ENCODE results near the gene IGFBP3. TPM values are rescaled to one million over a fixed set of nuclear protein-coding genes. Genes with fewer than 3 reads are reported as not detected.
A peak's percentile ranks its signal among the peaks of the same experiment; 100 is the strongest.

IGFBP3 gene
- total and polyA plus RNA-seq, 2 experiments from 2014 or later = 12.2 to 19.1 TPM

DNA sequence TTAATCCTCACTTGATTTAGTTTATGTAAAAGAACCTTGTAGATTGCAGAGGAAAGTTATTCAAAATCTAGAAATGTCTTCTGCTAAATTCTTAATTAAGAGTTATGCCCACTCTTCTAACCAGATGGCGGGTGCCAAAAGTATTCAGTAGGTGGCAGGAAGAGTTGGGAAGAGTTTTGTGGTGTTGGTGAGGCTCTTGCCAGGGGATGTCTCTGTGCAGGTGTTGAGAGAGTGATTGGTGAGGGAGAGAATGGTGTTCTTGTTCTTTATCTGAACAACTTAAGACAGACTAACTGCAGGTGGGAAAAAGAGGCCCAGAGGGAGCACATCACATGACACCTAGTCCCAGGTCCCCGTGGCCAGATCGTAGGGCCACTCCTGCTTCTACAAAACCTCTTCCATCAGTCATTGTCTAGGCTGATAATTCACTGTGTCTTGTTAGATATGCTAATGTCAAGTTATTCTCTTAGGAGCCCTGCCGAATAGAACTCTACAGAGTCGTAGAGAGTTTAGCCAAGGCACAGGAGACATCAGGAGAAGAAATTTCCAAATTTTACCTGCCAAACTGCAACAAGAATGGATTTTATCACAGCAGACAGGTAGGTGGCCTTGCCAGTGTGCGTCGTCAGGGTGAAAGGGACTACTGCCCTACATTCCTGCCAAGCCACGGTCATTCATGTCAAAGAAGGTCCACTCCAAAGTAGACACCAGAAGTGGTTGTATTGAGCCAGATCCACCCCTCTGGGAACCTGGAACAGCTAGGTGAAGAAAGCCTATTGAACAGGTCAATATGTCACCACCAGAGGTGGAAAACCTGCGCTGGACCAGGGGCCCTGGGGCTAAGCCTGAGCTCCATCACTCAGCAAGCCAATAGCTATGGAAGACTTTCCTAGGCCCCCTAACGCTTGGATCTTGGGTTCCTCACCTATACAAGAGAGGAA is 29.3 kb downstream of the IGFBP3 start:
- no peak for DNase-seq (ENCODE audit: low read depth in 1 of 2, low spot score in 1 of 2)
- no peaks in the 10 kb centered on the region for H3K4me1 ChIP-seq (ENCODE audit: low read depth)
- H3K27me3 ChIP-seq = peaks cover 89% of the 10 kb centered on the region
- H3K36me3 ChIP-seq = no peaks in the 10 kb centered on the region
- no peak overlapping the region for H3K27ac ChIP-seq
- no peaks in the 10 kb centered on the region for H3K9me3 ChIP-seq (ENCODE audit: low read depth)
- TF ChIP-seq, protein P1, sequence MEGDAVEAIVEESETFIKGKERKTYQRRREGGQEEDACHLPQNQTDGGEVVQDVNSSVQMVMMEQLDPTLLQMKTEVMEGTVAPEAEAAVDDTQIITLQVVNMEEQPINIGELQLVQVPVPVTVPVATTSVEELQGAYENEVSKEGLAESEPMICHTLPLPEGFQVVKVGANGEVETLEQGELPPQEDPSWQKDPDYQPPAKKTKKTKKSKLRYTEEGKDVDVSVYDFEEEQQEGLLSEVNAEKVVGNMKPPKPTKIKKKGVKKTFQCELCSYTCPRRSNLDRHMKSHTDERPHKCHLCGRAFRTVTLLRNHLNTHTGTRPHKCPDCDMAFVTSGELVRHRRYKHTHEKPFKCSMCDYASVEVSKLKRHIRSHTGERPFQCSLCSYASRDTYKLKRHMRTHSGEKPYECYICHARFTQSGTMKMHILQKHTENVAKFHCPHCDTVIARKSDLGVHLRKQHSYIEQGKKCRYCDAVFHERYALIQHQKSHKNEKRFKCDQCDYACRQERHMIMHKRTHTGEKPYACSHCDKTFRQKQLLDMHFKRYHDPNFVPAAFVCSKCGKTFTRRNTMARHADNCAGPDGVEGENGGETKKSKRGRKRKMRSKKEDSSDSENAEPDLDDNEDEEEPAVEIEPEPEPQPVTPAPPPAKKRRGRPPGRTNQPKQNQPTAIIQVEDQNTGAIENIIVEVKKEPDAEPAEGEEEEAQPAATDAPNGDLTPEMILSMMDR (IDR thresholded peaks at IDR 0.05; ENCODE audit: low read depth, low read length) = no peak
- H3K4me3 ChIP-seq = no peak overlapping the region

DNA sequence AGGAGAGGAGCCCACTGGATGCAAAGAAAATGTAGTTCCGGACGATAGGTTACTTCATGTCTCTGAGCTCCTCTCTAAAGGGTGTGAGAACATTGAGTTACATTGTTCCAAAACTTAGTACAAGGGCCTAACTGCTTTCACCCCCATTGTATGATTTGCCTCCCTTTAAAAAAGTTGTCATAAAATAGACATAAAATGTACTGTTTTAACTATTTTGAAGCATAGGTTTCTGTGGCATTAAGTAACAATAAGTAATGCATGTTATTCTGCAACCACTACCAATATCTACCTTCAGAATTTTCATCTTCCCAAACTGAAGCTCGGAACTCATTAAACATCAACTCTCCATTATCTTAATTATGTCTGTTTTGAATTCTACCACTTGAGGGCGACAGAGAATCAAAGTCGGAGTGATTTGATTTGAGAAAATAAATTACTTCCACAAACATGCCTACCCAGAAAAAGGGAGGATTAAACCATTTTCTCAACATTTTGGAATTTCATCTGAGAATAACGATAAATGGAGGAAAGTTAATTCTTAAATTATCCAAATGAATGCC is 30.1 kb downstream of the IGFBP3 start:
- Histone ChIP-seq H3K9me3 (ENCODE audit: low read depth) (no peaks in the 10 kb centered on the region), H3K4me1 (ENCODE audit: low read depth) (no peaks in the 10 kb centered on the region), H3K36me3 (no peaks in the 10 kb centered on the region), H3K4me3 (no peak overlapping the region), H3K27ac (no peak overlapping the region), H3K27me3 (peaks cover 89% of the 10 kb centered on the region)
- peak; percentile 45 to 64 for DNase-seq (ENCODE audit: low read depth in 1 of 2, low spot score in 1 of 2)
- TF ChIP-seq, protein P1 (IDR thresholded peaks at IDR 0.05; ENCODE audit: low read depth, low read length) = peak; percentile 60

DNA sequence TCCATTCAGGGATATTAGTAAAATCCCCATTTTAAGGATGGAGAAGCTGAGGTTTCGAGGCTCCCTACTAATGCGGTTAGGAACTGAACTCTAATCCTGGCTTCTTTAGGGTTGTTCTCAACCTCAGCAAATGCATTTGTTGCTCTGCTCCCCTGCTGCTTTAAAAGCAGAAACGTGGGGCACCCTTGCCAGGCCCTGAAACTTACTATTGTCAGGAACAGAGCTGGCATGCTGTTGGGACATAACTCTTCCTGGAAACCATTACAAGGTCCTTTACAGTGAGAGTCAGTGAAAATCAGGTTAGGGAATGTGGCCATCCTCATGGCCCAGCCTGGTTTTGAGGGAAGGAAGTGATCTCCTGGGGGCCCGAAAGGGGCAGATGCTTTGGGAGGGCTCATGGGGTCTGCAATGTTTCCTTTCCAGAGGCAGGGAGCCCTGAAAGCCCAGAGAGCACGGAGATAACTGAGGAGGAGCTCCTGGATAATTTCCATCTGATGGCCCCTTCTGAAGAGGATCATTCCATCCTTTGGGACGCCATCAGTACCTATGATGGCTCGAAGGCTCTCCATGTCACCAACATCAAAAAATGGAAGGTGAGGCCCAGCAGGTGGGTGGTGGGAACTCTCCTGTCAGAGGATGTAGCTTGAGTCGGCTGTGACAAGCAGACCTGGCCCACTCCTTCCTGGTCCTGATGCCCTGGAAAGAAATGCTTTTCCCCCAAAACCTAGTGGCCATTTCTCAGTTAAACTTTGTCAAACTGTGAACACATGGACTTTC is 30.8 kb downstream of the IGFBP3 start:
- no peak for DNase-seq (ENCODE audit: low read depth in 1 of 2, low spot score in 1 of 2)
- H3K27me3 ChIP-seq = peaks cover 90% of the 10 kb centered on the region
- no peaks in the 10 kb centered on the region for H3K9me3 ChIP-seq (ENCODE audit: low read depth)
- no peak overlapping the region for H3K4me3 ChIP-seq
- H3K27ac ChIP-seq = no peak overlapping the region
- no peaks in the 10 kb centered on the region for H3K36me3 ChIP-seq
- no peaks in the 10 kb centered on the region for H3K4me1 ChIP-seq (ENCODE audit: low read depth)
- TF ChIP-seq, protein P1 (IDR thresholded peaks at IDR 0.05; ENCODE audit: low read depth, low read length) = no peak

DNA sequence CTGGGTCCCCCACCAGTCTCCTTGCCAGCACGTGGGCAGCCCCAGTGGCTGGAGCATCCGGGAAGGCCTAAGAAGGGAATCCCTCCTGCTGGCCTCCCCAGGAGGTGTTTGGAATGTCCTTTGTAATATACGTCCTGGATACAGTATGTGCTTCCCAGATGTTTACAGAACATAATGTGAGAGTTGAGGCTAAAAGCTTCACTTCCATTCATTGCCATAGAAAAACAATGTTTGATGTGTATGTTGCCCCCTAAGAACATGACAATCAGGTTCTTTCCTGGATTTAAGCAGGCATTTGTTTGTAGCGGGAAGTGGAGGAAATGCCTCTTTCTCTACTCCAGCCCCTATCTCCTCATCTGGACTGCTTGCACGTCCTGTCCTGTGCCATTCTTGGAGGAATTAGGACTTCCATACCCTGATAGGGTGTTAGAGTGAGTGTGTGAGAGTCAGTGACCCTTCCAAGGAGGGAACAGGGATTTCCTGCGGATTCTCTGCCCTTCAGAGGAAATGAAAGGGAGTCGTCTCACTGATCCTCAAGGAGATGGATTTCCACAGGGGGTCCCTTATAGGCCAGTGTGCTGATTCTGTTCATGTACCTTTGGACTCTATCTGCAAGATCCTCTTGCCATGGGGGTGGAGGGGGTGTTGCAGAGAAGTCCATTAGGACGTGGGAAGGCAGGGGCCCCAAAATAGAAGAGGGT is 31.6 kb downstream of the IGFBP3 start:
- H3K4me1 ChIP-seq (ENCODE audit: low read depth) = no peaks in the 10 kb centered on the region
- H3K4me3 ChIP-seq = no peak overlapping the region
- peaks cover 85% of the 10 kb centered on the region for H3K27me3 ChIP-seq
- no peaks in the 10 kb centered on the region for H3K9me3 ChIP-seq (ENCODE audit: low read depth)
- TF ChIP-seq, protein P1 (IDR thresholded peaks at IDR 0.05; ENCODE audit: low read depth, low read length) = no peak
- no peaks in the 10 kb centered on the region for H3K36me3 ChIP-seq
- no peak overlapping the region for H3K27ac ChIP-seq
- no peak for DNase-seq (ENCODE audit: low read depth in 1 of 2, low spot score in 1 of 2)

DNA sequence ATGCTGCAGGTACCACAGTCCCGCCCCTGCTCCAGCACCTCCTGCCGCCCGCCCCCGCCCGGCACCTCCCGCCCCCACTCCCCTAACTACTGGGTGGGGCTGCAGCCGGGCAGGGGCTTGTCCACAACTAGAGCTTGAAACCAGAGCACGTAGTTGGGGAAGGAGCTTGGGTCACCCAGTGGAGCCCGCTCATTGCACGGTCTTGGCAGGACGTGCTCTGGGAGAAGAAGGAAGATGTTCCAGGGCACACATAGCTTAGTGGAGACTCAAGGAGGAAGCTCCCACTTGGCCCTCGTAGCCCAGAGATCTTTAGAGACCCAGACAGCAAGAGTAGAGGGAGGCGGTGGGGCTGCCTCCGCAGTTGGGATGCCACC is 32.1 kb downstream of the IGFBP3 start:
- Histone ChIP-seq H3K27me3 (peaks cover 83% of the 10 kb centered on the region), H3K4me1 (ENCODE audit: low read depth) (no peaks in the 10 kb centered on the region), H3K9me3 (ENCODE audit: low read depth) (no peaks in the 10 kb centered on the region), H3K36me3 (no peaks in the 10 kb centered on the region), H3K27ac (no peak overlapping the region), H3K4me3 (peak overlapping the region; percentile 28)
- no peak for DNase-seq (ENCODE audit: low read depth in 1 of 2, low spot score in 1 of 2)
- TF ChIP-seq, protein P1 (IDR thresholded peaks at IDR 0.05; ENCODE audit: low read depth, low read length) = no peak

Data from cardiac muscle cell (in vitro differentiated cells and primary cell).